A549 (cell line): Measurements from ENCODE around the gene TAGLN3. TPM values are rescaled to one million over a fixed set of nuclear protein-coding genes. Genes with fewer than 3 reads are reported as not detected.

Experiments used
- ATAC-seq, 2 experiments: fragments of 200-7000 bp in 1 of 2; fragments of >200 bp in 1 of 2; cut with Nextera tagmentation in 1 of 2; cut with Tn5 transposase in 1 of 2; 3 replicates each; pipeline versions ENCODE4 v1.8.0 to v1.9.1; 2018 to 2020; ENCODE audit warnings: mild to moderate bottlenecking in 1 of 2, moderate library complexity in 1 of 2
- CTCF ChIA-PET: fragments of 300-600 bp; sonication (Branson Sonifier 250); formaldehyde crosslinking; extraction: SDS; loops from one replicate; lab custom pipeline; 2021; ENCODE audit warnings: antibody characterized with exemption, inconsistent platforms; lab: Yijun Ruan, JAX
- POLR2A ChIA-PET: fragments of 350-600 bp; formaldehyde crosslinking; extraction: SDS; loops from one replicate; lab custom pipeline; 2021; ENCODE audit warnings: antibody characterized with exemption, inconsistent platforms; lab: Yijun Ruan, JAX
- DNase-seq, 2 experiments: peaks; one replicate each; pipeline versions ENCODE4 v3.0.0 to v3.0.0-alpha.2; 2011 to 2016; ENCODE audit warnings: low read depth in 1 of 2, low spot score in 1 of 2
- FAIRE-seq: peaks from 2 replicates; lab custom pipeline; 2011; peaks lifted over from hg19 to GRCh38; lab: Jason Lieb, UNC
- H3K27ac ChIP-seq, 2 experiments: fragments of >200 bp; sonication (Bioruptor Twin); formaldehyde crosslinking; 3 replicates each; pipeline ENCODE4 v1.5.1; 2016 to 2017
- H3K4me1 ChIP-seq: fragments of >200 bp; sonication (Bioruptor Twin); formaldehyde crosslinking; 3 replicates; pipeline ENCODE4 v1.6.1; 2016
- H3K4me2 ChIP-seq: fragments of >200 bp; sonication (Bioruptor Twin); formaldehyde crosslinking; 3 replicates; pipeline ENCODE4 v1.6.1; 2016
- H3K4me3 ChIP-seq: fragments of >200 bp; sonication (Bioruptor Twin); formaldehyde crosslinking; 3 replicates; pipeline ENCODE4 v1.5.1; 2016
- H3K9me3 ChIP-seq: fragments of >200 bp; sonication (Bioruptor Twin); formaldehyde crosslinking; 3 replicates; pipeline ENCODE4 v1.6.1; 2016
- CBX8 ChIP-seq: fragments of 200-600 bp; sonication (generic); IDR thresholded peaks from 2 replicates; pipeline ENCODE4 v1.6.1; 2016
- FOSB ChIP-seq: fragments of 250-450 bp; sonication (Bioruptor Pico); IDR thresholded peaks from 2 replicates; pipeline ENCODE4 v1.5.0; 2020; ENCODE audit warnings: mild to moderate bottlenecking, moderate library complexity
- JUN ChIP-seq, 2 experiments: fragments of >200 bp; sonication (Bioruptor Twin); formaldehyde crosslinking; IDR thresholded peaks; 2 replicates in 1 of 2; 3 replicates in 1 of 2; pipeline ENCODE4 v1.6.1; 2016 to 2017
- JUNB ChIP-seq: fragments of >200 bp; sonication (Bioruptor Twin); formaldehyde crosslinking; IDR thresholded peaks from 2 replicates; pipeline ENCODE4 v1.6.1; 2016
- MAZ ChIP-seq: fragments of 150-350 bp; IDR thresholded peaks from 2 replicates; pipeline ENCODE4 v1.6.1; 2014; ENCODE audit warnings: antibody characterized with exemption, low read depth, low read length, borderline replicate concordance
- NPAS2 ChIP-seq: fragments of 250-450 bp; sonication (Bioruptor Pico); IDR thresholded peaks from 2 replicates; pipeline ENCODE4 v1.8.0; 2022; ENCODE audit warnings: mild to moderate bottlenecking, moderate library complexity, borderline replicate concordance
- RNF2 ChIP-seq: fragments of 200-600 bp; sonication (generic); IDR thresholded peaks from 2 replicates; pipeline ENCODE4 v1.6.1; 2016; ENCODE audit warnings: low read depth, mild to moderate bottlenecking, antibody characterized with exemption, moderate library complexity, borderline replicate concordance
- TFCP2L1 ChIP-seq: fragments of 250-450 bp; sonication (Bioruptor Pico); IDR thresholded peaks from 2 replicates; pipeline ENCODE4 v1.5.0; 2021; ENCODE audit warnings: mild to moderate bottlenecking
- WGBS: methylation state at CpG from one replicate; pipeline ENCODE4 v1.1.6; 2017; ENCODE audit errors: missing lambda C conversion rate; 5-methylcytosine and 5-hydroxymethylcytosine counted together
- polyA plus RNA-seq, 4 experiments: library from polyadenylated mRNA; depleted of rRNA in 3 of 4; stranded (reverse); fragments of >200 nt; fragmentation: RNase III in 1 of 4; extraction: RNeasy Plus Mini Kit Qiagen cat#74134 plus additional on column Dnase treatment in 1 of 4; gene quantifications; 2 replicates in 3 of 4; 3 replicates in 1 of 4; pipeline ENCODE4 v1.2.3, GENCODE V29; 2011 to 2017
- TF ChIP-seq, protein P1 (sequence below): fragments of 250-450 bp; sonication (Bioruptor Pico); IDR thresholded peaks from 2 replicates; pipeline ENCODE4 v1.5.0; 2021; ENCODE audit warnings: mild to moderate bottlenecking, moderate library complexity, borderline replicate concordance
- TF ChIP-seq, protein P2 (sequence below): fragments of >200 bp; sonication (Bioruptor Twin); formaldehyde crosslinking; IDR thresholded peaks from 3 replicates; pipeline ENCODE4 v1.6.1; 2016
- TF ChIP-seq, protein P3 (sequence below): fragments of 200-600 bp; sonication (generic); IDR thresholded peaks from 2 replicates; pipeline ENCODE4 v1.6.1; 2016; ENCODE audit warnings: antibody characterized with exemption, mild to moderate bottlenecking, moderate library complexity
- TF ChIP-seq, protein P4 (sequence below): fragments of >200 bp; sonication (Bioruptor Twin); formaldehyde crosslinking; IDR thresholded peaks from 2 replicates; pipeline ENCODE4 v1.6.1; 2016
- TF ChIP-seq, protein P5 (sequence below): fragments of 450-650 bp; IDR thresholded peaks from 2 replicates; pipeline ENCODE4 v1.6.1; 2014; ENCODE audit warnings: antibody characterized with exemption

The TAGLN3 gene
- polyA plus RNA-seq, 2 of the 4 experiments (the other 2 are of a cell fraction): not detected

DNA sequence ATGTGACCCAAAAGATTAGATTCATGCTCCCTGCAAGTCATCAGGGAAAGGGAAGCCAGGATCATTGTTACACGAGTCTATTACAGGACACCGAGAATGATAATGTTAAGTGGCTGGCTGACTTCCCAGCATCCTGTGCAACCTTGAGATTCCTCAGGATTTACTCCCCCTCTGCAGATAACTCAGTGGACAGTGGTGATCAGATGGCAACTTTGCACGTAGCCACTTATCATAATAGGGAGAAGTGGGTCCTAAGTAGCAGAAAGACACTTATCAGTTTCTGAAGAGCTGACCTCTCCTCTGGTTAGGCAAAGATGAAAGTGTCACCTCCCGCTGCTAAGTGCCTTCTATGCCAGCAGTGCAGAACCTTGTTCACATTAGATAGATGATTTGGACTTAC lies 29.1 kb downstream of the TAGLN3 start:
- Histone ChIP-seq H3K27ac (no peak overlapping the region), H3K4me3 (no peak overlapping the region), H3K9me3 (no peaks in the 10 kb centered on the region), H3K4me2 (no peak overlapping the region), H3K4me1 (no peaks in the 10 kb centered on the region)
- WGBS: 66% methylated on average over 4 of the region's 4 CpGs
- FAIRE-seq: no peak
- POLR2A ChIA-PET: no interaction called here
- DNase-seq: no peak
- TF ChIP-seq, protein P1, sequence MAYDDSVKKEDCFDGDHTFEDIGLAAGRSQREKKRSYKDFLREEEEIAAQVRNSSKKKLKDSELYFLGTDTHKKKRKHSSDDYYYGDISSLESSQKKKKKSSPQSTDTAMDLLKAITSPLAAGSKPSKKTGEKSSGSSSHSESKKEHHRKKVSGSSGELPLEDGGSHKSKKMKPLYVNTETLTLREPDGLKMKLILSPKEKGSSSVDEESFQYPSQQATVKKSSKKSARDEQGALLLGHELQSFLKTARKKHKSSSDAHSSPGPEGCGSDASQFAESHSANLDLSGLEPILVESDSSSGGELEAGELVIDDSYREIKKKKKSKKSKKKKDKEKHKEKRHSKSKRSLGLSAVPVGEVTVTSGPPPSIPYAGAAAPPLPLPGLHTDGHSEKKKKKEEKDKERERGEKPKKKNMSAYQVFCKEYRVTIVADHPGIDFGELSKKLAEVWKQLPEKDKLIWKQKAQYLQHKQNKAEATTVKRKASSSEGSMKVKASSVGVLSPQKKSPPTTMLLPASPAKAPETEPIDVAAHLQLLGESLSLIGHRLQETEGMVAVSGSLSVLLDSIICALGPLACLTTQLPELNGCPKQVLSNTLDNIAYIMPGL (CRISPR knock-in tag): no peak
- CTCF ChIA-PET: interaction anchor here (0.7 to 1.1 kb wide), 3 partner anchors 15 to 36 kb away, joined by 3 to 4 read pairs (median 3); no protein-coding TSS in a partner anchor
- ATAC-seq: no peak

DNA sequence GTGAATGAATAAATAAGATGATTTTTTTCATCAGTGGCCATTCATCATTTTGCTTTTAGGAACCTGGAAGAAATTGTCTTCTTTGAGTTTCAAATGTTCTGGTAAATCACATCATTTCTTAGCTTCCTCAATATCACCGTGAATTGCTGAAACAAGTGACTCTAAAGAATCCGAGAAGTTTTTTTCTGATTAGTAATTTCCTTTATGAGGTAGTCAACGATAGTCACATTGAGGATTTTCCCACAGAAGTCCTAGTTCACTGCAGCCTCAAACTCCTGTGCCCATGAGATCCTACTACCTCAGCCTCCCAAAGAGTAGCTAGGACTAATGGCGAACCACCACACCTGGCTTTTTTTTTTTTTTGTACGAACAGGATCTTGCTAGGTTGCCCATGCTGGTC lies 32.2 kb downstream of the TAGLN3 start:
- FAIRE-seq (no peak), DNase-seq (no peak)

DNA sequence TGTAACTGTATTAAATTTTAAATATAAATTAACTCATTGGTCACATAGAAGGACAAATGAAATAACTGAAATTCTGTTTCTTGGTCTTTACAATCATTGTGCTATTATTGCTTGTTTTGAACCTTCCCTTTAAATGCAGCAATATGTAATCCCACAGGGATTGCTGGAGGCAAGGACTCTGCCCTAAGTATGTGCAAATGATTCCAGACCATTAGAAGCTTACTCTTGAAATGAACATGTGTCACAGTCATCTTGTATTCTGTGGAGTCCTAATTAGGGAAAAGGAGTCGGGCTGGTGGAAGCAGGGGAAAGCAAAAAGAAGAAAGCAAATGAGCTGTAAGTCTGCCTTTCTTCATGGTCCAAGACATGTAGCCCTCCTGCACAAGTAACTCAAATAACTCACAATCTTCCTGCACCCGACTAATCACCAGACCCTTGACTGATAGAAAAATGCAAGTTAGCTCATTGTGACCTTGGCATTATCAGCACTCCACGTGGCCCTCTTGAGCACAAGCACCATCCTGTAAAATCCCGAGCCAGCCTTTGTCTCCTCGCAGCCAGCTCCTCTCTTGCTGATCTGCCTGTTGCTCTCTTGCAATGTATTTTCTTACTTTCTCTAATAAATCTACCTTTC lies 33.5 kb downstream of the TAGLN3 start:
- TF ChIP-seq NPAS2 (CRISPR knock-in tag) (no peak), CBX8 (no peak), TFCP2L1 (no peak), JUNB (no peak)
- TF ChIP-seq, protein P2, sequence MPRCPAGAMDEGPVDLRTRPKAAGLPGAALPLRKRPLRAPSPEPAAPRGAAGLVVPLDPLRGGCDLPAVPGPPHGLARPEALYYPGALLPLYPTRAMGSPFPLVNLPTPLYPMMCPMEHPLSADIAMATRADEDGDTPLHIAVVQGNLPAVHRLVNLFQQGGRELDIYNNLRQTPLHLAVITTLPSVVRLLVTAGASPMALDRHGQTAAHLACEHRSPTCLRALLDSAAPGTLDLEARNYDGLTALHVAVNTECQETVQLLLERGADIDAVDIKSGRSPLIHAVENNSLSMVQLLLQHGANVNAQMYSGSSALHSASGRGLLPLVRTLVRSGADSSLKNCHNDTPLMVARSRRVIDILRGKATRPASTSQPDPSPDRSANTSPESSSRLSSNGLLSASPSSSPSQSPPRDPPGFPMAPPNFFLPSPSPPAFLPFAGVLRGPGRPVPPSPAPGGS: no peak
- no peaks in the 10 kb centered on the region for H3K4me1 ChIP-seq
- ChIA-PET CTCF (interaction anchor here (0.6 to 5.5 kb wide), 4 partner anchors 12 to 28 kb away, joined by 3 to 39 read pairs (median 8); no protein-coding TSS in a partner anchor), POLR2A (no interaction called here)
- H3K4me2 ChIP-seq: no peak overlapping the region
- FAIRE-seq (no peak), DNase-seq (no peak), ATAC-seq (no peak)
- H3K4me3 ChIP-seq: no peak overlapping the region
- 60% methylated on average over 5 of the region's 5 CpGs for WGBS
- H3K9me3 ChIP-seq: no peaks in the 10 kb centered on the region
- no peak overlapping the region for H3K27ac ChIP-seq

More for the DNA sequence above, 32.2 kb downstream of the TAGLN3 start:
- Histone ChIP-seq H3K4me3 (no peak overlapping the region), H3K4me1 (no peaks in the 10 kb centered on the region), H3K27ac (no peak overlapping the region), H3K9me3 (no peaks in the 10 kb centered on the region), H3K4me2 (no peak overlapping the region)
- CTCF ChIA-PET: interaction anchor here (0.6 to 5.5 kb wide), 3 partner anchors 13 to 404 kb away, joined by 3 to 39 read pairs (median 10); no protein-coding TSS in a partner anchor
- TF ChIP-seq, protein P3, sequence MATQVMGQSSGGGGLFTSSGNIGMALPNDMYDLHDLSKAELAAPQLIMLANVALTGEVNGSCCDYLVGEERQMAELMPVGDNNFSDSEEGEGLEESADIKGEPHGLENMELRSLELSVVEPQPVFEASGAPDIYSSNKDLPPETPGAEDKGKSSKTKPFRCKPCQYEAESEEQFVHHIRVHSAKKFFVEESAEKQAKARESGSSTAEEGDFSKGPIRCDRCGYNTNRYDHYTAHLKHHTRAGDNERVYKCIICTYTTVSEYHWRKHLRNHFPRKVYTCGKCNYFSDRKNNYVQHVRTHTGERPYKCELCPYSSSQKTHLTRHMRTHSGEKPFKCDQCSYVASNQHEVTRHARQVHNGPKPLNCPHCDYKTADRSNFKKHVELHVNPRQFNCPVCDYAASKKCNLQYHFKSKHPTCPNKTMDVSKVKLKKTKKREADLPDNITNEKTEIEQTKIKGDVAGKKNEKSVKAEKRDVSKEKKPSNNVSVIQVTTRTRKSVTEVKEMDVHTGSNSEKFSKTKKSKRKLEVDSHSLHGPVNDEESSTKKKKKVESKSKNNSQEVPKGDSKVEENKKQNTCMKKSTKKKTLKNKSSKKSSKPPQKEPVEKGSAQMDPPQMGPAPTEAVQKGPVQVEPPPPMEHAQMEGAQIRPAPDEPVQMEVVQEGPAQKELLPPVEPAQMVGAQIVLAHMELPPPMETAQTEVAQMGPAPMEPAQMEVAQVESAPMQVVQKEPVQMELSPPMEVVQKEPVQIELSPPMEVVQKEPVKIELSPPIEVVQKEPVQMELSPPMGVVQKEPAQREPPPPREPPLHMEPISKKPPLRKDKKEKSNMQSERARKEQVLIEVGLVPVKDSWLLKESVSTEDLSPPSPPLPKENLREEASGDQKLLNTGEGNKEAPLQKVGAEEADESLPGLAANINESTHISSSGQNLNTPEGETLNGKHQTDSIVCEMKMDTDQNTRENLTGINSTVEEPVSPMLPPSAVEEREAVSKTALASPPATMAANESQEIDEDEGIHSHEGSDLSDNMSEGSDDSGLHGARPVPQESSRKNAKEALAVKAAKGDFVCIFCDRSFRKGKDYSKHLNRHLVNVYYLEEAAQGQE: no peak
- TF ChIP-seq RNF2 (no peak), MAZ (no peak), FOSB (no peak), TFCP2L1 (no peak), JUN (IDR thresholded peaks at IDR 0.05) (no peak)
- TF ChIP-seq, protein P4, sequence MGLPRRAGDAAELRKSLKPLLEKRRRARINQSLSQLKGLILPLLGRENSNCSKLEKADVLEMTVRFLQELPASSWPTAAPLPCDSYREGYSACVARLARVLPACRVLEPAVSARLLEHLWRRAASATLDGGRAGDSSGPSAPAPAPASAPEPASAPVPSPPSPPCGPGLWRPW: no peak
- TF ChIP-seq, protein P5, sequence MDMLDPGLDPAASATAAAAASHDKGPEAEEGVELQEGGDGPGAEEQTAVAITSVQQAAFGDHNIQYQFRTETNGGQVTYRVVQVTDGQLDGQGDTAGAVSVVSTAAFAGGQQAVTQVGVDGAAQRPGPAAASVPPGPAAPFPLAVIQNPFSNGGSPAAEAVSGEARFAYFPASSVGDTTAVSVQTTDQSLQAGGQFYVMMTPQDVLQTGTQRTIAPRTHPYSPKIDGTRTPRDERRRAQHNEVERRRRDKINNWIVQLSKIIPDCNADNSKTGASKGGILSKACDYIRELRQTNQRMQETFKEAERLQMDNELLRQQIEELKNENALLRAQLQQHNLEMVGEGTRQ: no peak
- ATAC-seq: no peak
- 80% methylated on average over 5 of the region's 5 CpGs for WGBS
- POLR2A ChIA-PET: no interaction called here
